ENCODE measurements around the gene PCDH9.

GRCh38 chr13:66301482-66301881, 928.7 kb downstream of the PCDH9 start:
- TF ChIP-seq EP300 (IDR thresholded peaks at IDR 0.05) (no peak), POLR2AphosphoS5 (IDR thresholded peaks at IDR 0.05) (no peak)
